GM21360 (cell line): ENCODE measurements around the gene C9orf78.
A peak's percentile ranks its signal among the peaks of the same experiment; 100 is the strongest.

Experiments
- ATAC-seq: cut with Tn5 transposase; IDR thresholded peaks from one replicate; pipeline ENCODE4 v1.9.1; 2021; ENCODE audit warnings: mild to moderate bottlenecking, moderate library complexity; ENCODE audit not compliant: unreplicated experiment

C9orf78 gene, protein sequence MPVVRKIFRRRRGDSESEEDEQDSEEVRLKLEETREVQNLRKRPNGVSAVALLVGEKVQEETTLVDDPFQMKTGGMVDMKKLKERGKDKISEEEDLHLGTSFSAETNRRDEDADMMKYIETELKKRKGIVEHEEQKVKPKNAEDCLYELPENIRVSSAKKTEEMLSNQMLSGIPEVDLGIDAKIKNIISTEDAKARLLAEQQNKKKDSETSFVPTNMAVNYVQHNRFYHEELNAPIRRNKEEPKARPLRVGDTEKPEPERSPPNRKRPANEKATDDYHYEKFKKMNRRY

GRCh38 chr9:129835128-129835859 lies at the start of gene C9orf78, which contains the start of gene USP20:
C9orf78 (minus strand) TSS chr9:129835275; CDS start chr9:129835221, 54 bp downstream.
USP20 (plus strand) TSS chr9:129835458; CDS start chr9:129852556, 17,098 bp downstream.
- peak; percentile 91 for ATAC-seq

DNA sequence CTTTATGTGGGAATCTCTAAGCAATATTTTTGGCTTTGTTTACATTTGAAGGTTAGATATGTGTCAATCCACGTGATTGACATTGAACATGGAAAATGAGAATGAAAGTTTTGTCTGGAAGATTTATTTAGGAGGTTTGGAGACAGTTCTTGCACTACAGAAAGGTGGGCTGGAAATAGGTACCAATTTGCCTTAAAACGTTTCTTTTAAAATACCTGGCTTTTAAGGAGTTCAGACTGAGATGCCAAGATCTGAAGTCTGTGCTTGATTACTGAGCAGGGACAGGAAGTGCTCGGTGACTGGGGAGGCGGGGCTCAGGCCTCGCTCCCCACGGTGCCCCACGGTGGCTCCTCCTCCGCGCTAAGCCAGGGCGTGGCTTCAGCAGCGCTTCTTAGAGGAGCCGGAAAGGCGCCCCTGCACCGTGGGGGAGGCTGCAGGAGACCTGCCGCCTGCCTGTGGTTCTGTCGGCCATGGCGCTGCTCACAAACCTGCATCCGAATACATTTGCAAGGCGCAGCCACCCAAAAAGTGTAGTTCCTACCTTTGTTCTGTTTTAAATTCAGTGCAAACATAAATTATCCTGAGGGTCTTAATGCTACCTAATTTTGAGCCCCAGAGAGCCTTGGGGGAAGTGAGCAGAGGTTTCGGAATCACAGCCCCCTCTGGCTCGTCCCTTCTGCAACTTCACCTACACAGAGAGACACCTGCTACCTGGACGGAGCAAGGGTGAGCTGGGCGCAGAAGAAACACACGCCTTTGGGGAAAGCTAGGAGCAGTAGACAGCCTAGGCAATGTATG lies 49.3 kb upstream of the C9orf78 start:
- peak; percentile 47 for ATAC-seq

DNA sequence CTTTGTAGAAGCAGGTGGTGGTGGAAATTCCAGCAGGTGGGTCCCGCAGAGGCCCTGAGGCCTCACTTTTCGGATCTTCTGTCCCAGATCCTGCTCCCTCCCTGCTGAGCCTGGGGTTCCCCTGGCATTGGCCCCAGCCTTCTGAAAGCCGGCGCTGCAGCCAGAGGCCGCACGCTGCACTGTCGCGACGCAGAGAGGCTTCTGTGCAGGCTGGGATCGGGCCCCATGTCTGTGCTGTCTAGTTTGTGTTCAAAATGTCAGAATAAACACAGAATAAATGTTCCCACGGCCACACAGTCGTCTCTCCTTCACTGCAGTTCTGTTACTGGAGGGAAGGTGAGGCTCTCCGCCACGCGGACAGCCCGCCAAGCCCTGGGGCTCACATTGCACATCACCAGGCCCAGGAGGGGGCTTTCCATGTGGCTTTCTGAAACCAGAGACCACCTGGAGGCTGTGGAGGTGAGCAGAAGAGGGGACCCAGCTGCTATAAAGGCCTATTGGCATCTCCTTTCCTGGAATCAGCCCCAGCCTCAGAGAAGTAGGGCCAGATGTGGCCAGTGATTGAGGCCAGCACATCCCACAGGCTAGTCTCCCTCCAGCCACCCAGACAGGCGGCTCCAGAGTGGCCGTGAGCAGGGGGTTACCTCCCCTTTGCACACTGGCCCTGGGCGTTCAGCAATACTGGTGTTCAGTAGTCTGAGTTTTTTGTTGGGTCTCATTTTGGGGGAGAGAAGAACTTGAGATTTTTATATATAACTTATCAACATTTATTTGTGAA lies 46.7 kb upstream of the C9orf78 start:
- ATAC-seq = no peak

DNA sequence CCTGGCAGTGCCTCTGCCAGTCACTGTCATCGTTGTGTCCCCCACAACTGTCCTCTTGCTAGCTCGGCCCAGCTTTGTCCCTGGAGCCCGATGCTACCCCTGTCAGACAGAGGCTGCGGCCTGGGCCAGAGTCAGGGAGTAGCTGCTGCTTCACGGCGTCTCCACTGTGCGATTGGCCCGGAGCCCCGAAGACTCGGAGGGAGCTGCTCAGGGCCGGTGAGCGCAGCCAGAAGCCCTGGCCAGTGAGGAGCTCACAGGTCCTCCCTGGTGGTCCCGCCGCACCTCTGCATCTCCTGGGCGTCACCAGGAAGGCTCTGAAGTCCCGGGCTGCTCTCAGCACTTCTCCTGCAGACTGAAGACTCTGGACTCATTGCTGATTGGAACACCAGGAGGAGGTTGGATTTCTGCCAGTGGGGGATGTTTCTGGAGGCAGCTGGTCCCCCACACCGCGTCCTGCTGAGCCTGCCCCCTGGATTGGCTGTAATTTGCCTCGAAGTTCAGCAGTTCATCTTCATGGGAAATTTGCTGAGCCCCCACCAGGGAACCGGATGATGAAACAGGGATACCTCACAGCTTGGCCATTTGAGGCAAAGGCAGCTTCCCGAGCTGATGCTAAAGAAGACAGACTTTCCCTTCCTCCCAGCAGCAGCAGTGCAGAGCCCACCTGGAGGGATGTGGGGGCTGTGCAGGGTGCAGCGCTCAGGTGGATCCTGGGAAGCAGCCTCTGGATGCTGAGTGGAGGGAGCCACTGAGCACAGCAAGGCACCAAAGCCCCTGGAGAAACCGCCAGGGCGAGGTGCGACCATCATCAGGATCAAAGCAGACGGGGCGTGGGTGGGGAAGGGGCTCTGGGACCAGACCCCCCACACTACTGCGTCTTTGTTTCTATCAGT lies 45.8 kb upstream of the C9orf78 start:
- ATAC-seq = no peak

DNA sequence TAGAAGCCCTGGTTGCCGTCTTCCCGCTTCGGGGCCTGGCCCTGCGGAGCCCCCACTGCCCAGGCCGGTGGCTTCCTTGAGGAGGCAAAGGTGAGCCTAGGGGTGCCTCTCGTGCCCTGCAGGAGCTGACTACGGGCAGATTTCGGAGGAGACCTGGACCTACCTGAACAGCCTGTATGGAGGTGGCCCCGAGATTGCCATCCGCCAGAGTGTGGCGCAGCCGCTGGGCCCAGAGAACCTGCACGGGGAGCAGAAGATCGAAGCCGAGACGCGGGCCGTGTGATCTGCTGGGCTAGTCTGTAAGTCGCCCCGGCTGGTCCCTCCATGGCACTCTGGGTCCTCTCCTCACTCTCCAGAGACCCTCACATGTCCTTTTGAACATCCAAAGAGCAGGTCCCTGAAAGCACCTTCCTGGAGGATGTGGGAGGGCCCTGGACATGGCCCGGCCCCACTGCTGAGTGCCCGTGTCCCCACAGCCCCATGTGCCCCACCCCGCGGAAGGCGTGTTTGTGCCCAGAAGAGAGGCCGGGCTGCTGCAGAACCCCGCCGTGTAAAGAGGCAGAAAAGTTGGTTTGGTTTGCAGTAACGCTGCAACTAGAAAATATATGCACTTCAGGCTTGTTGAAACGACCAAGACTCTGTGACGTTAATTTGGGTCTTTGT lies 45.0 kb upstream of the C9orf78 start:
- ATAC-seq = no peak

- ATAC-seq = no peak
Observed at GRCh38 chr9:129879103-129879699, 44.1 kb upstream of the C9orf78 start.

GRCh38 chr9:129878291-129878690 lies 43.2 kb upstream of the C9orf78 start:
- no peak for ATAC-seq

GRCh38 chr9:129876815-129877214 lies 41.7 kb upstream of the C9orf78 start:
- no peak for ATAC-seq

- no peak for ATAC-seq
Observed at GRCh38 chr9:129875687-129876395, 40.8 kb upstream of the C9orf78 start.

GRCh38 chr9:129875181-129875611 lies 40.1 kb upstream of the C9orf78 start:
- no peak for ATAC-seq

- ATAC-seq = no peak
Observed at GRCh38 chr9:129874261-129875101, 39.4 kb upstream of the C9orf78 start.

DNA sequence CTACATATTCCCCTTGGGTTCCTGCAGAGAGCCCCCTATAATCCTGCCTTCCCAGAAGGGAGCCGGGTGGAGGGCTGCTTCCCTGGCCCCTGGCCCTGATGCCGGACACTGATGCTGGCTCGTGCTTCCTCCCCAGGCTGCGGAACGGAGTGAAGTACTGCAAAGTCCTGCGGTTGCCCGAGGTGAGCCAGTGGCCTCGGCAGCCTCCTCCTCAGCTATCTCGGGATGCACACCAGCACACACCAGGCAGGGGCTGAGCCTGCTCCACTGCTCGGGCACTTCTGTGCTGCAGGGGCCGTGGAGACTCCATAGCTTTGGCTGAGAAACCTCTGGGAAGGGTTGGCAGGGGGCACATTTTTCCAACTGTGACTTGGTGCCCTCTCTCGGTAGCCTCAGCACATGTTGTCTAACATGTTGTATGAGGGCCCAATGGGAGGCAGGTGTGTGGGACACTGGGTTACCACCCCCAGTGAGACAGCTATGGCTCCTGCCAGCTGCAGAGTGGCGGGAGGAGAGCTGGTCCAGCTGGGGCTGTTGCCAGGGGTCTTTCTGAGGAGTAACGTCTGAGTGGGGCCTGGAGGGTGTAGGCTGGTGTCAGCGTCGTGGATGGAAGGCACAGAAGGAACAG lies 38.6 kb upstream of the C9orf78 start:
- ATAC-seq = no peak

GRCh38 chr9:129871046-129871445 lies 36.0 kb upstream of the C9orf78 start:
- no peak for ATAC-seq

GRCh38 chr9:129869585-129870501 lies 34.8 kb upstream of the C9orf78 start:
- no peak for ATAC-seq

DNA sequence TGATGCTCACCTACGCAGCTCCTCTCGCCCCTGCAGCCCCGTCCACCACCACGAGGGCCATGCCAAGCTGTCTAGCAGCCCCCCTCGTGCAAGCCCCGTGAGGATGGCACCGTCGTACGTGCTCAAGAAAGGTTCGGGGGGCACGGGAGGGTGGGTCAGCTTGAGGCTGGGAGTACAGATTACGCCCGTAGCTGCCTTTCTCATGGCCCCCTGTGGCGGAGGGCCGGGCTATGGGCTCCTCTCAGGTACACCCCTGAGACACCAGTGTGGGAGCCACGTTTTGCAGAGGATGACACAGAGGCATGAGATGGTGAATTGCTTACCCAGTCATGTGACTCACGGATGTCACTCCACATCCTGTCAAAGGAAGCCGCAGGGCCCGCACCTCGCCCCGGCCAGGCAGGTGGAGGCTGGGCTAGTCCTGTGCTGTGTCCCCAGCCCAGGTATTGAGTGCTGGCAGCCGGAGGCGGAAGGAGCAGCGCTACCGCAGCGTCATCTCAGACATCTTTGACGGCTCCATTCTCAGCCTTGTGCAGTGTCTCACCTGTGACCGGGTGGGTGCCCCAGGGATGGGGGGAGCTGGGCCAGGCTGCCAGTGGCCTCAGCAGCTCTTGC lies 33.9 kb upstream of the C9orf78 start:
- ATAC-seq = no peak
